MM.1S (cell line): Measurements from ENCODE around the gene THBS3.
"Not testable (repeated sequence)": the region's sequence is repeated elsewhere in the genome, so short reads cannot be mapped to it uniquely, and the experiment has no call there.

Source experiments
- CTCF ChIP-seq: fragments of 300-600 bp; sonication (generic); IDR thresholded peaks from 2 replicates; pipeline ENCODE4 v1.5.1; 2016; ENCODE audit warnings: antibody characterized with exemption, low read length, mixed read lengths
- EZH2phosphoT487 ChIP-seq: fragments of 300-600 bp; sonication (generic); IDR thresholded peaks from 2 replicates; pipeline ENCODE4 v1.6.1; 2018; ENCODE audit warnings: antibody characterized with exemption, low read length

GRCh38 chr1:155155996-155156643 is 51.6 kb downstream of the THBS3 start:
- not testable (repeated sequence) for TF ChIP-seq CTCF, EZH2phosphoT487
